Measurements from ENCODE around the gene ORAI1. TPM values are rescaled to one million over a fixed set of nuclear protein-coding genes. Genes with fewer than 3 reads are reported as not detected.

The ORAI1 gene
- total RNA-seq, 1 experiment from 2014 or later = 33.9 TPM

- Histone ChIP-seq H3K4me3 (ENCODE audit: low read depth, low read length) (no peak overlapping the region), H3K36me3 (ENCODE audit: control insufficient read depth, insufficient read depth, low read length) (peaks cover 2% of the 10 kb centered on the region), H3K9me3 (no peaks in the 10 kb centered on the region), H3K4me1 (0 out of 2 replicates have a peak, but pooled peaks cover 3% of the 10 kb centered on the region), H3K27me3 (replicated peaks; ENCODE audit: control insufficient read depth, insufficient read depth, low read length) (no peaks in the 10 kb centered on the region)
- DNase-seq = no peak
- TF ChIP-seq CTCF (IDR thresholded peaks at IDR 0.05; ENCODE audit: insufficient read depth in 1 of 2, low read depth in 1 of 2, low read length in 1 of 2, severe bottlenecking in 1 of 2, unreplicated experiment in 1 of 2) = no peak
- H3K36me3 Mint-ChIP-seq (ENCODE audit: insufficient read depth, unreplicated experiment) = peaks cover 37% of the 10 kb centered on the region
- POLR2A ChIA-PET = no interaction called here
- intact Hi-C loops (cut with micrococcal nuclease; ENCODE audit: unreplicated experiment) = no loop called here
- H3K27me3 Mint-ChIP-seq (ENCODE audit: insufficient read depth, unreplicated experiment) = no peaks in the 10 kb centered on the region
- CTCF ChIA-PET = interaction anchor here (0.7 kb wide), 1 partner anchor 85 kb away, joined by 5 read pairs; no protein-coding TSS in a partner anchor
- no peak overlapping the region for H3K4me3 Mint-ChIP-seq (ENCODE audit: unreplicated experiment)
- no peaks in the 10 kb centered on the region for H3K4me1 Mint-ChIP-seq (ENCODE audit: low read depth, unreplicated experiment)
- no peak overlapping the region for H3K27ac Mint-ChIP-seq (ENCODE audit: unreplicated experiment)
- H3K9me3 Mint-ChIP-seq (ENCODE audit: unreplicated experiment) = no peaks in the 10 kb centered on the region
- BruUV-seq (replicated peaks) = no TSS peak
Observed at GRCh38 chr12:121637231-121637914, 11.0 kb downstream of the ORAI1 start.

GRCh38 chr12:121638298-121639202, 12.2 kb downstream of the ORAI1 start:
- no peaks in the 10 kb centered on the region; the same call in 1 of the 2 replicates for H3K36me3 ChIP-seq (ENCODE audit: control insufficient read depth, insufficient read depth, low read length)
- H3K27me3 Mint-ChIP-seq (ENCODE audit: insufficient read depth, unreplicated experiment) = no peaks in the 10 kb centered on the region
- BruUV-seq (replicated peaks) = no TSS peak
- DNase-seq = no peak
- no peaks in the 10 kb centered on the region for H3K4me1 Mint-ChIP-seq (ENCODE audit: low read depth, unreplicated experiment)
- H3K27ac Mint-ChIP-seq (ENCODE audit: unreplicated experiment) = no peak overlapping the region
- no peak overlapping the region for H3K4me3 ChIP-seq (ENCODE audit: low read depth, low read length)
- TF ChIP-seq CTCF (IDR thresholded peaks at IDR 0.05; ENCODE audit: insufficient read depth in 1 of 2, low read depth in 1 of 2, low read length in 1 of 2, severe bottlenecking in 1 of 2, unreplicated experiment in 1 of 2) = no peak
- no peaks in the 10 kb centered on the region for H3K9me3 Mint-ChIP-seq (ENCODE audit: unreplicated experiment)
- ChIA-PET CTCF (no interaction called here), POLR2A (no interaction called here)
- H3K4me1 ChIP-seq = no peaks in the 10 kb centered on the region
- H3K36me3 Mint-ChIP-seq (ENCODE audit: insufficient read depth, unreplicated experiment) = peaks cover 32% of the 10 kb centered on the region
- H3K27me3 ChIP-seq (replicated peaks; ENCODE audit: control insufficient read depth, insufficient read depth, low read length) = no peaks in the 10 kb centered on the region
- H3K4me3 Mint-ChIP-seq (ENCODE audit: unreplicated experiment) = no peak overlapping the region
- intact Hi-C loops (cut with micrococcal nuclease; ENCODE audit: unreplicated experiment) = no loop called here
- no peaks in the 10 kb centered on the region for H3K9me3 ChIP-seq

- peaks cover 47% of the 10 kb centered on the region for H3K36me3 Mint-ChIP-seq (ENCODE audit: insufficient read depth, unreplicated experiment)
- H3K9me3 Mint-ChIP-seq (ENCODE audit: unreplicated experiment) = no peaks in the 10 kb centered on the region
- Histone ChIP-seq H3K27me3 (replicated peaks; ENCODE audit: control insufficient read depth, insufficient read depth, low read length) (no peaks in the 10 kb centered on the region), H3K4me3 (ENCODE audit: low read depth, low read length) (no peak overlapping the region), H3K4me1 (no peaks in the 10 kb centered on the region), H3K9me3 (no peaks in the 10 kb centered on the region), H3K36me3 (ENCODE audit: control insufficient read depth, insufficient read depth, low read length) (no peaks in the 10 kb centered on the region; the same call in 1 of the 2 replicates)
- H3K4me1 Mint-ChIP-seq (ENCODE audit: low read depth, unreplicated experiment) = no peaks in the 10 kb centered on the region
- CTCF ChIA-PET = no interaction called here
- no peak overlapping the region for H3K27ac Mint-ChIP-seq (ENCODE audit: unreplicated experiment)
- POLR2A ChIA-PET = interaction anchor here (0.6 kb wide), 1 partner anchor 21 kb away, joined by 9 read pairs; no protein-coding TSS in a partner anchor
- no peak for DNase-seq
- H3K27me3 Mint-ChIP-seq (ENCODE audit: insufficient read depth, unreplicated experiment) = no peaks in the 10 kb centered on the region
- H3K4me3 Mint-ChIP-seq (ENCODE audit: unreplicated experiment) = no peak overlapping the region
- no TSS peak for BruUV-seq (replicated peaks)
- intact Hi-C loops (cut with micrococcal nuclease; ENCODE audit: unreplicated experiment) = no loop called here
- no peak for TF ChIP-seq CTCF (IDR thresholded peaks at IDR 0.05; ENCODE audit: insufficient read depth in 1 of 2, low read depth in 1 of 2, low read length in 1 of 2, severe bottlenecking in 1 of 2, unreplicated experiment in 1 of 2)
Observed at GRCh38 chr12:121641343-121641630, 15.0 kb downstream of the ORAI1 start.
